Vagina (tissue), 2 donors: ENCODE results near the gene DENND1C. TPM values are rescaled to one million over a fixed set of nuclear protein-coding genes. Genes with fewer than 3 reads are reported as not detected.

ENCODE experiments used
- DNase-seq, 2 donors: peaks; one replicate each; pipeline ENCODE4 v3.0.0-alpha.2; 2017; ENCODE audit errors: extremely low spot score in 2 of 2
- H3K27ac ChIP-seq: fragments of 200-600 bp; sonication (generic); one replicate; pipeline ENCODE4 v1.5.1; 2019
- H3K27me3 ChIP-seq: fragments of 200-600 bp; sonication (generic); one replicate; pipeline ENCODE4 v1.5.1; 2019
- H3K36me3 ChIP-seq, 2 donors: fragments of 200-600 bp; sonication (generic); one replicate each; pipeline ENCODE4 v1.5.1; 2017 to 2019
- H3K4me1 ChIP-seq: fragments of 200-600 bp; sonication (generic); one replicate; pipeline ENCODE4 v1.5.1; 2019
- H3K4me3 ChIP-seq, 2 donors: fragments of 200-600 bp; sonication (generic); 1 replicate in 1 of 2; 2 replicates in 1 of 2; pipeline ENCODE4 v1.5.1; 2016 to 2019
- H3K9me3 ChIP-seq: fragments of 200-600 bp; sonication (generic); one replicate; pipeline ENCODE4 v1.5.1; 2019
- POLR2A ChIP-seq, 2 donors: fragments of 450-650 bp; IDR thresholded peaks; one replicate each; pipeline ENCODE4 v1.6.1; 2017; ENCODE audit warnings: antibody characterized with exemption in 2 of 2, mild to moderate bottlenecking in 2 of 2, moderate library complexity in 2 of 2
- POLR2AphosphoS5 ChIP-seq, 2 donors: sonication (generic); formaldehyde crosslinking; IDR thresholded peaks; one replicate each; pipeline ENCODE4 v1.9.0; 2017; ENCODE audit warnings: antibody characterized with exemption in 2 of 2, mild to moderate bottlenecking in 2 of 2, low read depth in 1 of 2; ENCODE audit not compliant: insufficient read depth in 1 of 2
- intact Hi-C: fragments of 100-400 bp; cut with DNase I; formaldehyde crosslinking; loops from one replicate; pipeline ENCODE4 v1.15.1; 2023
- total RNA-seq: library from RNA; depleted of rRNA; stranded (reverse); fragments of >200 nt; gene quantifications from one replicate; pipeline ENCODE4 v1.2.3, GENCODE V29; 2016
- TF ChIP-seq, protein P1 (sequence below), 3 experiments: fragments of 450-650 bp in 2 of 3; fragments of 200-600 bp in 1 of 3; sonication (generic) in 1 of 3; IDR thresholded peaks; one replicate each; pipeline ENCODE4 v1.5.1; 2017 to 2019; ENCODE audit warnings: antibody characterized with exemption in 3 of 3, mild to moderate bottlenecking in 2 of 3, moderate library complexity in 2 of 3

Gene DENND1C
- total RNA-seq, 1 donor from 2014 or later, result 2.9 TPM

DNA sequence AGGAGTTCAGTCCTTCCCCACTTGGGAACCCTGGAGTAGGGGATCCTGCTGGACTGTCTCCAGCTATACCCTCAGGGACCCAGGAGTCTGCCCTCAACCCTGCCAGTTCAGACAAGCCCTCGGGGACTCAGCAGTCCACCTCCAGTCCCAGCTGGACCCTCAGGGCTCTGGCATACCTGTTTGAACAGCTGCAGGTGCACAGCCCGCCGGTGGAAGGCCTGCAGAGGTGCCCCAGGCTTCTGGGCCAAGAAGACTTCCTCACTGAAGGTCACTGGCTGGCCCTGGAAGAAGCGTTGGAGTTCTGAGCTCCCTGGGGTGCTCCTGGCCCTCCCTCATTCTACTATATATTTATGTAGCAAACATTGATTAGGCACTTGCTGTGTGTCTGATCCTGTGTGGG, 8.9 kb downstream of the DENND1C start:
- H3K4me3 ChIP-seq, result no peak overlapping the region
- no peaks in the 10 kb centered on the region for H3K9me3 ChIP-seq
- H3K4me1 ChIP-seq, result peaks cover 17% of the 10 kb centered on the region
- H3K36me3 ChIP-seq, result no peaks in the 10 kb centered on the region
- intact Hi-C loops, result no loop called here
- DNase-seq, result no peak
- peaks cover 4% of the 10 kb centered on the region for H3K27me3 ChIP-seq
- TF ChIP-seq POLR2AphosphoS5 (IDR thresholded peaks at IDR 0.05; ENCODE audit: insufficient read depth in 1 of 2, low read depth in 1 of 2) (no peak), POLR2A (IDR thresholded peaks at IDR 0.05) (no peak)
- TF ChIP-seq, protein P1, sequence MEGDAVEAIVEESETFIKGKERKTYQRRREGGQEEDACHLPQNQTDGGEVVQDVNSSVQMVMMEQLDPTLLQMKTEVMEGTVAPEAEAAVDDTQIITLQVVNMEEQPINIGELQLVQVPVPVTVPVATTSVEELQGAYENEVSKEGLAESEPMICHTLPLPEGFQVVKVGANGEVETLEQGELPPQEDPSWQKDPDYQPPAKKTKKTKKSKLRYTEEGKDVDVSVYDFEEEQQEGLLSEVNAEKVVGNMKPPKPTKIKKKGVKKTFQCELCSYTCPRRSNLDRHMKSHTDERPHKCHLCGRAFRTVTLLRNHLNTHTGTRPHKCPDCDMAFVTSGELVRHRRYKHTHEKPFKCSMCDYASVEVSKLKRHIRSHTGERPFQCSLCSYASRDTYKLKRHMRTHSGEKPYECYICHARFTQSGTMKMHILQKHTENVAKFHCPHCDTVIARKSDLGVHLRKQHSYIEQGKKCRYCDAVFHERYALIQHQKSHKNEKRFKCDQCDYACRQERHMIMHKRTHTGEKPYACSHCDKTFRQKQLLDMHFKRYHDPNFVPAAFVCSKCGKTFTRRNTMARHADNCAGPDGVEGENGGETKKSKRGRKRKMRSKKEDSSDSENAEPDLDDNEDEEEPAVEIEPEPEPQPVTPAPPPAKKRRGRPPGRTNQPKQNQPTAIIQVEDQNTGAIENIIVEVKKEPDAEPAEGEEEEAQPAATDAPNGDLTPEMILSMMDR (IDR thresholded peaks at IDR 0.05), result no peak
- H3K27ac ChIP-seq, result no peak overlapping the region

DNA sequence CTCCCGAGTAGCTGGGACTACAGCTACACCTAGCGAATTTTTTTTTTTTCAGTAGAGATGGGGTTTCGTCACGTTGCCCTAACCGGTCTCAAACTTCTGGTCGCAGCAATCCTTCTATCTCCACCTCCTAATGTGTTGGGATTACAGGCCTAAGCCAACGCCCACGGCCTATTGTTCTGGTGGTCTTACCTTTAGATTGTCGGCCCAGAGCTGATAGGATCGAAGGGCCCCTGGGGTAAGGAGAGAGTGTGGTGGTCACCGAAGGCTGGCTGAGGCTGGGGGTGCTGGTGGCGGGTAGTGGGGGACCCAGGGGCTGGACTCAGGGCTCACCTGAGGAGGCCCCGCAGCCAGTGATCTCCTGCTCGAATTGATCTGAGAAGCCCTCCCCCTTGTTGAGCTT, 10.5 kb downstream of the DENND1C start:
- TF ChIP-seq POLR2A (IDR thresholded peaks at IDR 0.05), result no peak
- no peak for TF ChIP-seq POLR2AphosphoS5 (IDR thresholded peaks at IDR 0.05; ENCODE audit: insufficient read depth in 1 of 2, low read depth in 1 of 2)
- TF ChIP-seq, protein P1 (IDR thresholded peaks at IDR 0.05), result no peak
- no peaks in the 10 kb centered on the region for H3K9me3 ChIP-seq
- H3K4me3 ChIP-seq, result no peak overlapping the region
- intact Hi-C loops, result no loop called here
- H3K27ac ChIP-seq, result no peak overlapping the region
- no peaks in the 10 kb centered on the region for H3K27me3 ChIP-seq
- DNase-seq, result no peak
- H3K36me3 ChIP-seq, result no peaks in the 10 kb centered on the region
- H3K4me1 ChIP-seq, result peaks cover 6% of the 10 kb centered on the region

DNA sequence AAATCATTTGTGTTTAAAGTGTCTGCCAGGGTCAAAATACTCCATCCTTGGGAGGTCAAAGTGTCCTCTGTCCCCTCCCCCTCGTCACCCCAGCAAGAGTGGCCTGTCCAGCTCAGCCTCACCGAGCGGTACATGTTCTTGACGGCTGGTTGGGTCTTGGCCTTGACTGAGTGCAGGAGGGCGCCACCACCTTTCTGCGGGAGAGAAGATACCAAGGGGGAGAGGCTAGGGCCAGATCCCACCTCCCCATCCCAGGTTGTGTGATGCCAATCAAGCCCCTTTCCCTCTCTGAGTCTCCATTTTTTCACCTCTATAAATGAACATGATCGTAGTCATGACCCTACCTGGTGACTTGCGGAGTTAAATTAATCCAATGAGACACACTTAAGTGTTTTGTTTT, 11.4 kb downstream of the DENND1C start:
- Histone ChIP-seq H3K4me3 (no peak overlapping the region), H3K27me3 (no peaks in the 10 kb centered on the region), H3K36me3 (no peaks in the 10 kb centered on the region), H3K4me1 (no peaks in the 10 kb centered on the region), H3K9me3 (no peaks in the 10 kb centered on the region), H3K27ac (no peak overlapping the region)
- no peak for DNase-seq
- TF ChIP-seq POLR2AphosphoS5 (IDR thresholded peaks at IDR 0.05; ENCODE audit: insufficient read depth in 1 of 2, low read depth in 1 of 2) (no peak), POLR2A (IDR thresholded peaks at IDR 0.05) (no peak)
- TF ChIP-seq, protein P1 (IDR thresholded peaks at IDR 0.05), result no peak
- intact Hi-C loops, result no loop called here

DNA sequence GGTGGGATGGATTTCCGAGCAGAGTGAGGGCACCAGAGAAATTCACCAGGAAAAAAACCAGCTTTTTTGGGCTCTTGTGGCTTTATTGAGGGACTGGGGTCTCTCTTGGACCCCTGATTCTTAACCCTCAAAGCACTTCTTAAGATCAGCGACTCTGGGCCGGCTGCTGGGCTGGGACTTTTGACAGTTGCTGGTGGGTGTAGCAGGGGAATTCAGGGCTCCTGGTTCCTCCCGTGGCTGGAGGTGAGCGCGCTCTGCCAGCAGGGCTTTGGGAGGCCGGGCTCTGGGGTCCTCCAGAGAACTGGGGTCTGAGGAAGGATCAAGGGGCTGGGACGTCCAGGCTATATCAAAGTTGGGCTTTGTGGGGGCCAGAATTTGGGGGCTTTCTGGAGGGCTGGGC, 14.2 kb downstream of the DENND1C start:
- Histone ChIP-seq H3K27me3 (no peaks in the 10 kb centered on the region), H3K9me3 (no peaks in the 10 kb centered on the region), H3K4me3 (no peak overlapping the region), H3K36me3 (no peaks in the 10 kb centered on the region), H3K27ac (no peak overlapping the region), H3K4me1 (no peaks in the 10 kb centered on the region)
- TF ChIP-seq POLR2AphosphoS5 (IDR thresholded peaks at IDR 0.05; ENCODE audit: insufficient read depth in 1 of 2, low read depth in 1 of 2), result no peak
- no peak for TF ChIP-seq POLR2A (IDR thresholded peaks at IDR 0.05)
- TF ChIP-seq, protein P1 (IDR thresholded peaks at IDR 0.05), result no peak
- intact Hi-C loops, result no loop called here
- DNase-seq, result no peak

DNA sequence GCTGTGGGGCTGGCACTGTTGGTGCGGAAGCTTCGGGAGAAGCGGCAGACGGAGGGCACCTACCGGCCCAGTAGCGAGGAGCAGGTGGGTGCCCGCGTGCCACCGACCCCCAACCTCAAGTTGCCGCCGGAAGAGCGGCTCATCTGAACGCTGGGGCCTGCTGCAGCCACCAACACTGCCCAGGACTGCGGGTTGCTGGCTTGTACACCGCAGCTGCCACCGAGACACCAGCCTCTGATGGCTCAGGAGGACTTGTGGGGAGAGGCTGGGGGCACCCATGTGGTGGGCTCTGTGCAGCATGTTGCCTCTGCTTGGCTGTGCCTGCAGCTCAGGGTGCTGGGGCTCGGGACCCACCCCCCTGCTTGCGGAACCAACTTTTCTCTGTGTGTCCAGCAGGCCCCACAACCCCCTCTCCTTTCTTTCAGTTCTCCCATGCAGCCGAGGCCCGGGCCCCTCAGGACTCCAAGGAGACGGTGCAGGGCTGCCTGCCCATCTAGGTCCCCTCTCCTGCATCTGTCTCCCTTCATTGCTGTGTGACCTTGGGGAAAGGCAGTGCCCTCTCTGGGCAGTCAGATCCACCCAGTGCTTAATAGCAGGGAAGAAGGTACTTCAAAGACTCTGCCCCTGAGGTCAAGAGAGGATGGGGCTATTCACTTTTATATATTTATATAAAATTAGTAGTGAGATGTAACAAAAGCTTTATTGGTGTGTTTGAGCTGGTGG, 14.9 kb downstream of the DENND1C start:
- H3K4me3 ChIP-seq, result no peak overlapping the region
- no peak overlapping the region for H3K27ac ChIP-seq

More for the DNA sequence above, 14.9 kb downstream of the DENND1C start:
- Histone ChIP-seq H3K36me3 (no peaks in the 10 kb centered on the region), H3K9me3 (no peaks in the 10 kb centered on the region), H3K27me3 (no peaks in the 10 kb centered on the region), H3K4me1 (no peaks in the 10 kb centered on the region)
- intact Hi-C loops, result no loop called here
- TF ChIP-seq POLR2AphosphoS5 (IDR thresholded peaks at IDR 0.05; ENCODE audit: insufficient read depth in 1 of 2, low read depth in 1 of 2) (no peak), POLR2A (IDR thresholded peaks at IDR 0.05) (no peak)
- DNase-seq, result no peak
